HG03103 (cell line): ENCODE data around the gene ENOX1.

Experiments used
- ATAC-seq: cut with Tn5 transposase; IDR thresholded peaks from one replicate; pipeline ENCODE4 v1.9.1; 2021; ENCODE audit warnings: low read depth; ENCODE audit not compliant: unreplicated experiment

The ENOX1 gene

DNA sequence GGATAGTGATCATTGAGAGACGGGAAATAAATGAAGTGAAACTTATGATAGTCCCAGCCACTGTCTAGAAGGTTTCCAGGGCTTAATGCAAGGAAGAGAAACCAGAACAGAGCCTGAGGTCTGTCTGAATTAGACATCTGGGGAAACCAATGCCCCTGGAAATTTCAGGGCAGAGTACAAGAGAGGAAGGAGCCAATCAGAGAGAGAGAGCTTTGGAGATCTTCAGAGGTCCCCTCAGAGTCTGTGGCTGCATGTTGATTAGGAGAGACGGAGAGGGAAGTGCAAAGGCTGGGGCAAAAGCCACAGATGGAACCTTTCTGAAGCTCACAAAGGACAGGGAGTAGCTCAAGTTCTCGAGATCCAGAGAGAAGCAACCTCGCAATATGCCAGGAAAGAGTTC, 385.4 kb downstream of the ENOX1 start:
- ATAC-seq, result no peak

GRCh38 chr13:43397111-43397510, 389.7 kb downstream of the ENOX1 start:
- no peak for ATAC-seq

- ATAC-seq, result no peak
These were observed 395.7 kb downstream of the ENOX1 start for GRCh38 chr13:43391036-43391435.

- ATAC-seq, result peak; percentile 80
These were observed 396.2 kb downstream of the ENOX1 start for GRCh38 chr13:43390619-43391018.

DNA sequence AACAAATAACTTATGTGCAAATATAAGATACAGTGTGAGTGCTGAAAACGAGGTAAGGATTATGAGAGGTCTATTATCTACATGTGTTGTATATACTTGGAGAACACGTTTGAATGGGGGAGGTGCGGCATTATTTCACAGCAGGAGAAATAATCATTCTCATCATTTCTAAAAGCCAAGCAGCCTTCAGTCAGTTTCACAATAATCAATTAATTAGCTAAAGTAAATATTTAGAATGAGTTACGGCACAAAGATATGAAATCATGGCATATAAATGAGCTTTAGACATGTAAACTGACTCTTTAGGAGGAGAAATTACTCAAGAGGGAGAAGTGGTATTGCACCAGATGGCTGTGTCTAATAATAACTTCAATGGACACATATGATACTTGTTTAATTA, 396.8 kb downstream of the ENOX1 start:
- no peak for ATAC-seq

DNA sequence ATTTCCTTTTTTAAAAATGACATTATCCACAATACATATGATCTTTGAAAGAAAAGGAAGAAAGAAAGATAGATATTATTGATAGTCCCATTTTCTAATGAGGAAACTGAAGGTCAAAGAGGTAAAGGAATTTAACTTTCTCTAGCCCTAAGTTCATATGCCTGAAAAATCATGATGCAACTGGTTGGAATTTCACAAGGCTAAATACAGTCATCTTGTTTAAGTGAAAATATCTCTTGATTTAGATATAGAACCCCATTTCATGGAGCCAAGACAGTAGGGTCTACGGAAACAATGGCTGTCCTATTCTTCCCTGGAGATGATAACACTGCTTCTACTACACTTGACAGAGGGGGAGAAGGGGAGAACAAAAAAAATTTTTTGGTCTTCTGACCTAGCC, 397.2 kb downstream of the ENOX1 start:
- ATAC-seq, result no peak

DNA sequence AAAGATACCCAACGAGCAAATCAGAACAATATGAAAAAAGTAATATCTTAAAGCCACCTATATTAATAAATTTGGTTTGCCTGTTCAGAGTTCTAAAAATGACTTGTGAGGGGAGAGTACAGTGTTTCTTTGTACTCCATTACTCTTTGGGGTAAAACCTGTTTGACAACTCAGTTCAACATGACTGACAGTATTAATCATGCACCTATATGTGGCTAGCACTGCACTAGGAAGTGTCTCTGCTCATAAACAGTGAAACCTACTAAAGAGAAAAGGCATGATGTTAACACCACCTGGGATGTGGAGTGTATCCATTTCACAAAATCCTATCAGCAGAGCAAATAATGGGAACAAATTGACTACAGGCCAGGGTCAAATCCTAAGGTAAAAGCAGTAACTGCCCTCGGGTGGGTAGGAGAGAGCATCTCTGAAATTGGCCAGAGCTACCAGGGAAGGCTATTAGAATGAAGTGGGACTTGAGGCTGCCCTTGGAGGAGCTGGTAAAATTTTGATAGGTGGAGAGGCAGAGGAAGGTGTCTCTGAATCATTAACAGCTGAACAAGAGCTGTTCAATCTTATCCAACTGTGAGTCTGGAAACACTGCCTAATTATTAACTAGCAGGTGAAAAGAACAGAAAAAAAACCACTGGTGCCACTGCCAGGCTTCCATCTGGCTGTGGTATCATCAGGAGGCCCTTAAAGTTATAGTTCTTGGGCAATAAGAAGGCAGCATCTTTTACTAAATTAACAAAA, 398.3 kb downstream of the ENOX1 start:
- ATAC-seq, result no peak

DNA sequence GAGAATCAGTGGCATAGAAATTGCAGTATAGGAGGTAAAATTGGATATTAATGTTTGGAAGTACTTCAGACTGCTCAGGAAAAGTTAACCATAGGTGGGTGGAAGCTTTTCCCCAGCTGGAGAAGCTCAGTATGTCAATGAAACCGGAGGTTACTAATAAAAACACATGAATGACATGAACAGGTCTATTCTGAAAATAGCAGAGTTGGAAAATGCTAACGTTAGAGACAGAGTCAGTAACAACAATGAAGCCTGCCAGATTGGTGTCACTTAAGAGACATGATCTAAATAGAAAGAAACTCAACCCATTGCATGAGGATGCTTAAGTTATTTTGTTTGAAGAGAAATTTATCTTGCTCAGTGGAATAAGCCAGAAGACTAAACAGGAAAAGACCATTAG, 398.9 kb downstream of the ENOX1 start:
- no peak for ATAC-seq

DNA sequence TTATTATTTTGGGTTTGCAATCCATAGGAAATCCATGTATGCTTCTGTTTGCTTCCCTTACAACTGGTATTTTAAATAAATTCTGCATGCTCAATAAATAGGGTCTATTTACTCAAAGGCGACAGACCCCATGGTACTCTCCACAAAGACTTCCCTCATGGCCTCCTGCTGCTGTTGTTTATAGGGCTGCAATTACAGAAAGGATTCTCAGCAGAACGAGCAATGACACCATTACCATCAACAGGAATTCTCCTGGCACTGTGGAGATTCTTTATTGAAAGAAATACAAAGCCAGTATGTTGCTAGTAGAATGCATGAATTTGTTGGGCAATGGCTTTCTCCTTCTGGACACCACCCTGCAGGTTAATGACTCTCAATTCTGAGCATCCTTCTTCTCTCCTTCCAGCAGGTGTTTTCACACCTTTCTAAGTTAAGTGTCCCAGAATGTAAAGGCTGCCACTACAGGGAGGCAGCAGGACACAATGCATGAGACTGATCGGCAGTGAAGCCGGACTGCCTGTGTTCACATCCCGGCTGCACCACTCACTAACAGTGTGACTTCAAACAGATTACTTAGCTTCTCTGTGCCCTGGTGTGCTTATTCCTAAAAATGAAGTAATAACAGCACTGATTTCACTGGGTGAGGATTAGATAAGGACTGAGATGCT, 403.1 kb downstream of the ENOX1 start:
- ATAC-seq, result no peak

- ATAC-seq, result no peak
These were observed 407.0 kb downstream of the ENOX1 start for GRCh38 chr13:43379738-43380137.

DNA sequence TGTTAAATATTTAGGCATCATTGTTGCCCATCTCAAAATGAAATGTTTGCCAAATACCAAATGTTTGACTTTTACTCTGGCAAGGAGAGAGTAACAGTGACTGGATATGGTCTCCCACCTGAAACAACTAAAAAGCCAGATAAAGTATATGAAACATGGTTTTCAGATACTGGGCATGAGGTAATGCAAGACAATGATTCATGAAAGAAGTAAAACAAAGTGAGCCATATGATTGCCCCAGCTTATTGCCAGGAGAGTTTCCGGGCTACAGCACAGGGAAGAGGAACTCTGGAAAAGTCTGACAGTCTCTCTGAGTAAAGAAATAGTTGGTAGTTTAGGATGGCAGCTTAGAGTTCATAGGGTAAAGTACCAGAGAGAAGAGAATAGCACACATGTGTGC, 408.8 kb downstream of the ENOX1 start:
- ATAC-seq, result no peak

- ATAC-seq, result no peak
These were observed 409.6 kb downstream of the ENOX1 start for GRCh38 chr13:43377149-43377548.

- no peak for ATAC-seq
These were observed 410.2 kb downstream of the ENOX1 start for GRCh38 chr13:43376596-43376995.

GRCh38 chr13:43375797-43376465, 410.8 kb downstream of the ENOX1 start:
- no peak for ATAC-seq

- ATAC-seq, result no peak
These were observed 412.2 kb downstream of the ENOX1 start for GRCh38 chr13:43374621-43375020.

- no peak for ATAC-seq
These were observed 413.4 kb downstream of the ENOX1 start for GRCh38 chr13:43373400-43373799.

GRCh38 chr13:43370842-43371241, 415.9 kb downstream of the ENOX1 start:
- no peak for ATAC-seq

DNA sequence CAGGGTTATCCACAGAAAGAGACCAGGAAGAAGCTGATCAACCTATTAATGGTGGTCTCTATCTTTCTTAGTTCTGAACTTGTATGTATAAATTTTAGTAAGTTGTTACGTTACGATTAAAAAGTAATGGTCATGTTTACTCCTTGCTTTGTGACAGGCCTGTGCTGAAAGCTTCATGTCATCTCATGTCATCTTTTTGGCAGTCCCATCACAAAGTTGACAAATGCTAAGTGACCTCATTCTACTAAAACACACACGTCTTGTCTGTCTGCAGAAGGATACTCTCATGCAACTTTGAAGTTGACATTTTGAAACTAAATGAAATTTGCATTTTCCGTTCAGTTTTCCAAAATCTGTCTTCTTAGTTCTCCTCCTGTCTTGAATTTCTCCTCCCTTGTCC, 417.5 kb downstream of the ENOX1 start:
- ATAC-seq, result no peak

DNA sequence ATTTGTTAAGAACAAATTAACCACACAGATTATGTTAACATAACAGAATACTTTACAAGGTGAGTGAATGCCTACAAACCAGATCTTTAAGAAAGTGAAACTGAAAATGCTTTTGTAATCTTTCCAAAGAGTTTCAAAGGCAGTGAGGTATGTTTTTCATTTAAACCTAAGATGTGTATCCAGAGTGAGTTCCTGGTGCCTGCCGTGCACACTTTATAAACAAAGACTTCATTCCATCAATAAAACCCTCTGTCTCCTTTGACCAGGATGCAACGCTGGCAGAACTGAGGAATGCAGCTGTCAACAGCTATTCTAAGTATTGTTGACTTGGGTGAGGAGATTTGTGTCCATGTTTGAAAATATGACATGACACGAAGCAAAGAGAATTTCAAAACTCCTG, 418.8 kb downstream of the ENOX1 start:
- ATAC-seq, result no peak

DNA sequence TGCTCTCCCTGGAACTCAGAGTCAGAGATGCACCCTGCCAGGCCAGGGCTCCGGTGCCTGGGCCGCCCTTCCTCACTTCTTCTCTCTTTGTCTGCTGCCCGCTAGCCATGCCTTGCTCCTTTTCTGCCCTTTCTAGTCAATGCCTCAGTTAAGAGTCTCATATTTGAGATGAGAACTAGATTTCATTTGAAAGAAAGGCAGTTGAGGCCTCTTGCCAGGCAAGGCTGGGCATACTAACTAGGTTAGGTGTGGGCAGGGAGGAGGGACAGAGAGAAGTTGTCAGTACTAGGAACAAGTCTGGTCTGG, 421.8 kb downstream of the ENOX1 start:
- no peak for ATAC-seq

- no peak for ATAC-seq
These were observed 422.3 kb downstream of the ENOX1 start for GRCh38 chr13:43364210-43365038.
